Neuron (in vitro differentiated cells): ENCODE measurements around the gene TMEM92.

ENCODE experiments used
- H2AFZ ChIP-seq: one replicate; pipeline ENCODE4 v1.6.1; 2013; ENCODE audit warnings: low read depth, mild to moderate bottlenecking, inconsistent platforms, low read length, moderate library complexity
- H3K27me3 ChIP-seq: one replicate; pipeline ENCODE4 v1.6.1; 2013; ENCODE audit warnings: low read length; ENCODE audit not compliant: insufficient read depth
- H3K36me3 ChIP-seq: one replicate; pipeline ENCODE4 v1.6.1; 2013; ENCODE audit warnings: low read length; ENCODE audit not compliant: insufficient read depth
- H3K4me1 ChIP-seq: one replicate; pipeline ENCODE4 v1.6.1; 2013; ENCODE audit warnings: low read length; ENCODE audit not compliant: insufficient read depth
- H3K4me3 ChIP-seq: 2 replicates; pipeline ENCODE4 v1.5.1; 2013; ENCODE audit warnings: mild to moderate bottlenecking, low read length, moderate library complexity
- H3K9me3 ChIP-seq: one replicate; pipeline ENCODE4 v1.6.1; 2013; ENCODE audit warnings: low read length

TMEM92 gene

DNA sequence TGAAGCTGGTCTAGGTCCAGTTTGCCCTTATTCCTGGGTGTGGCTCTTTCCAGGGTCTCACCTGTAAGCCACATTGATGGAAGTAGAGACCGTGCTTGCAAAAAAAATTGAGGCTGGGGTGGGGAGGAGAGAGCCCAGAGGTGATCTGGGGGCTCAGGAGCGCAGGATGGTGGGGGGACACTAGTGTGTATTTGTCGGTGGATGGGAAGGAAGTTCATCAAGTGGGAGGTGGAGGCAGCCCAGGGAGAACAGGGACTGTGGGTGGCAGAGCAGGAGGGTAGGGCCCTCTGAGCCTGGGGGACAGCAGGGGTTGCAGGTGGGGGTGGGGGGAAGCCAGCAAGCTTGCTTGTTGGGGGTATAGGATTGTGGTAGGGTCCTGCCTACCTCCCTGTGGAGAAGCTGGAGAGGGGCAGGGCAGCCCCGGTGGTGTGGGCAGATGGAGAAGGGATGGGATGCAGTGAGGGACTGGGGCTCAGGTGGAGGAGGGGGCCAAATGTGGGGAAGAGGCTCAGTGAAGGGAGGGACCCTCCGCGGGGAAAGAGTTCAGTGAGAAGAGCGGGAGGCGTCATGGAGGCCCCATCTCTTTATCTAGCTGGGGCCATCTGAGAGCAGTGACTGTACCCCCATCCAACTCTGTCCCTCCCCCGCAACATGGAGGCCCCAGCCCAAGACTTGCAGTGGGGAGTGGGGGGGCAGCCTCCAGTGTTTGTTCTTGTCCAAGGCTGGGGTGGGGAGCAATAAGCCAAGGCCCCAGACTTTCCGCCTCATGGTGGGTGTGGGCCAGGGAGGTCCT is 17.2 kb upstream of the TMEM92 start:
- Histone ChIP-seq H3K4me1 (no peaks in the 10 kb centered on the region), H2AFZ (no peak overlapping the region), H3K4me3 (no peak overlapping the region), H3K9me3 (no peaks in the 10 kb centered on the region), H3K36me3 (no peaks in the 10 kb centered on the region), H3K27me3 (peaks cover 18% of the 10 kb centered on the region)

DNA sequence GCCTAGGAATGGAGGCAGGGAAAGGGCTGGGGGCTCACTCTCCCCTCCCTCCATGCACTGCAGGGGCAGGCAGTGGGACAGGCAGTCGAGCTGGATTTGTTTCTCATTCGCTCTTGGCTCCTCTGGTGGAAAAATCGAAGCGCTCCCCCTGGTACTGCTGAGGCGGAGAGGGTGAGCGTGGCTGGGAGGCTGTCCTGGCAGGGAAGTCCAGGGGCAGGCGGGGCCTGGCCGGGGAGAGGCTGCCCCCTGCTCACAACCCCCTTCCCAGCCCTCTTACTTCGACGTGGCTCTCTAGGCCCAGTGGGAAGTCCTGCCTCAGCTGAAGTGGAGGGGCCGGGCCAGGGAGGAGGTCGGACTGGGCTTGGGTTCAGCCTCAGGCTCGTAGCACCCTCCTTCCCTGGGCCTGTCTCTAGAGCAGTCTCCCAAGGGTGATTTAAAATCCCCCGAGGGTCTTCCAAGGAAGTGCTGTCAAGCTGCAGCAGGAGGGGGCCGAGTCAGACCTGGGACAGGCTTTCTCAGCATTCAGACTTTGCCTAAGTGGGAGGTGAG is 16.5 kb upstream of the TMEM92 start:
- Histone ChIP-seq H3K4me1 (no peaks in the 10 kb centered on the region), H3K36me3 (no peaks in the 10 kb centered on the region), H2AFZ (no peak overlapping the region), H3K27me3 (peaks cover 18% of the 10 kb centered on the region), H3K4me3 (no peak overlapping the region), H3K9me3 (no peaks in the 10 kb centered on the region)

DNA sequence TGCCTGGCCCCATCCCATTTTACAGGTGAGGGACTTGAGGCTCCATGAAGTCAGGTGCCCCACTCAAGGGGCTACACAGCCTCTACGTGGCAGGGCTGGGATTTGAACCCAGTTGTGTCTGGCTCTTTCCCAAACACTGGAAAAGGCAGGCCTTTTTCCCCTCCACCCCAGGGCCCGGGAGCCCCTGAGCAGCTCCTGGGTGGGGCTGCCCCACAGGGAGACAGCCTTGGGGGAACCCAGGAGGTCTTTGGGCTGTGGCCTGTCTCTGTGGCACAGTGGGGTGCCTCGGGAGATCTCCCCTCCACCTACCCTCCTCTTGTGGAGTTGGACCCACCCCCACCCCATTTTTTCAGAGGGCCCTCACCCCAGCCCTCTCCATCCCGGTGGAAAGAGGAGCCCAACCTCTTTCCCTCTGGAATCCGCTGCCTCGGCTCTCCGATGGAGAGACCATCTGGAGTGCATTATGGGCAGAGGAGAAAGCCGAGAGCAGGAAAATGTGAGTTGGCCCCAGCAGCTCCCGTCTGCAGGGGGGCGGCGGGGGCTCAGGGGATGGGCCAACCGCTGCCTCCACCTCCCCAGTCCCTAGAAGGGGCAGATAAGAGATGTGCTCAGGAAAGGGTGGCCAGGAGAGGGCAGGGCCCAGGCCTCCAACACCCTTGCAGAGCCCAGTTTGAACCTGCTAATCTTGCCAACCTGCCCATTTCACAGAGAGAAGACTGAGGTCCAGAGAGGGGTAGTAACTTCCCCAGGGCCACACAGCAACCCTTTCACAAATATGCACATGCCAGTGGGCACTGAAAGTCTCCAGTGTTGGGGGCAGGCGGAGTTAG is 15.4 kb upstream of the TMEM92 start:
- H3K4me1 ChIP-seq: no peaks in the 10 kb centered on the region
- no peaks in the 10 kb centered on the region for H3K36me3 ChIP-seq
- no peak overlapping the region for H3K4me3 ChIP-seq
- peaks cover 27% of the 10 kb centered on the region for H3K27me3 ChIP-seq
- H2AFZ ChIP-seq: no peak overlapping the region
- H3K9me3 ChIP-seq: no peaks in the 10 kb centered on the region

DNA sequence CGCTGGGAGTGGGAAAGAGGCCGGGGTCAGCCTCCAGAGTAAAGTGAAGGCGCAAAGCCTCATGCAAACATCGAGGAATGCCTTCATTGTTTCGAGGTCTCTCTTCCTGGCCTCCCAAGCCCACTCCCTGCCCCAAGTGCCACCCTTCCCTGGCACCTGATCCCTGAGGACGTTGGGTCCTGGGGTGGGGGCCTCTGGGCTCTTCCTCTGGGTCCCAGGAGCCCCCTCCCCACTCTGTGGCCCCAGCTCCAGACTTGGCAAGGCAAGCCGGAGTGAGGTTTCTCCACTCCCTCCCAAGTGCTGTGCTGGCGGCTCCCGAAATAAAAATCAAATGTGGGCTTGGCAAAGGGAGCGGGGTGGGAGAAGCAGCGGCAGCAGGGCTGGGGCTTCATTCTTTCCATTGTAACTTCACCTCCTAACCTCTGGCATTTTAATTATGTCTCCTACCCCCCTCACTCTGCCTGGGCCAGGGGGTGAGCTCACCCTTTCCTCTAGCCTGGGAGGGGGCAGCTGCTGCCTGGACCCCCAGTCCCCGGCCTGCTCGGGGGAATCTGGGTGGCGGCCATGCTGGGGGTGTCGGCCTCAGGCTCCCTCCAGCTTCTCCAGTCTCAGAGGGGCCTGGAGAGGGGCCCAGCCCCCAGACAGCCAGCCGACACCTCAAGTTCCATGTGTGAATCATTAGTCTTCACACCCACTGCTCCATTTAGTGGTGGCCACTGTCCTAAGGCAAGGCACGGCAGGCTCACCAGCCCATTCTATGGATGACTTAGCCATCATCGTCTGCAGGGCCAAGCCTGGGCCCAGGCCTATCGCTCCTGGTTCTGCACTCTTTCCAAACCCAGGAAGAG is 14.6 kb upstream of the TMEM92 start:
- Histone ChIP-seq H3K9me3 (no peaks in the 10 kb centered on the region), H2AFZ (no peak overlapping the region), H3K36me3 (no peaks in the 10 kb centered on the region), H3K27me3 (peaks cover 33% of the 10 kb centered on the region), H3K4me1 (no peaks in the 10 kb centered on the region), H3K4me3 (no peak overlapping the region)

DNA sequence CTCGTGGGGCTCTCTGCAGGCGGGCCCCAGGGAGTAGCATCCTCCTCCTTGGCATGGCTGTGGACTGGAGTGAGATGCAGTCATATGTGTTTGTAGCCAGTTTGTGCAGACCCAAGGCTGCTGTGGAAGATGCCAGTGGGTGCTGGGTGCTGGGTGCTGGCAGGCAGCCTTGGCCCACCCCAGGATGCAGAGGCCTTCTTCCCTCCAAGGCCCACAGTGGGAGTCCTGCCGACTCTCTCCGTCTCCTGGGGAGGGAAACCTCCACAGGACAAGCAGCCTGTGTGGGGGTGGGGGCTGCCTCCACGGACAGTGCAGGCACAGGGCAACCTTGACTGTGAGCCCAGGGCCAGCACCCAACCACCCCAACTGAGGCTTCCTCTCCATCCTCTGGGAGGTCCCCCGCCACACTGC is 13.8 kb upstream of the TMEM92 start:
- no peak overlapping the region for H3K4me3 ChIP-seq
- no peaks in the 10 kb centered on the region for H3K9me3 ChIP-seq
- peaks cover 39% of the 10 kb centered on the region for H3K27me3 ChIP-seq
- H3K4me1 ChIP-seq: no peaks in the 10 kb centered on the region
- no peak overlapping the region for H2AFZ ChIP-seq
- no peaks in the 10 kb centered on the region for H3K36me3 ChIP-seq

DNA sequence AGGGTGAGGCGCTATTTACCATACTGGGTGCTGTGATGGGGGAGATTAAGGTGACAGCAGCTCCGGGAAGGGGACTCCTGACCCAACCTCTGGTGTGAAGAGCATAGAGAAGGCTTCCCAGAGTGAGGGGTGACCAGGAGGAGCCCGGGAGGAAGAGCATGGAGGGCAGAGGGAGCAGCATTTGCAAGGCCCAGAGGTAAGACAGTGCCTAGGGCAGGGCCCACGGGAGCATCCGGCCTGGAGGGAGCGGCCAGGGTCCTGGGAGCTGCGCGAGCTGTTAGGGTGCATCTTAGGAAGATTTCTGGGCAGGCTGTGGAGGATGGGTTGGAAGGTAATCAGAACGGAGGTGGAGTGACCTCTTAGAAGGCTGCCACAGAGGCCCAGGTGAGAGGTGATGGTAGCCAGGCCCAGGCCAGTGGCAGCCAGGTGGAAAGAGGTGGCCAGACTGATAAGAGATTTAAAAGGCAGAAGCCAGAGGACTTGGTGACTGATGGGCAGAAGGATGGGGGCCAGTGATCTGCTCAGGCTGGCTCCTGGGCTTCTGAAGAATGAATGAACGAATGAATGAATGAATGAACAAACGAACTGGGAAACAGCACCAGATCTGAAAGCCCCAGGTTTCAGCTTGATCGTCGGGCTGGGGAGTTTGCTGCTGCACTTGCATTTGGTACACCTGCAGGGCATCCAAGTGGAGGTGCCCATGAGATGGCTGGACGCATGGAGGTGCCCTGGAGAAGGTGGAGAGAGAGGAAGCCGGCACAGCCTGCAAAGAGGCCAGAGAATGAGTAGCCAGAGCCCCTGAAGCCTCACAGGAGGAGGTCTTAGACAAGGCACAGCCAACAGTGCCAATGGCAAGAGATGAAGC is 13.0 kb upstream of the TMEM92 start:
- Histone ChIP-seq H2AFZ (no peak overlapping the region), H3K36me3 (no peaks in the 10 kb centered on the region), H3K4me1 (no peaks in the 10 kb centered on the region), H3K9me3 (no peaks in the 10 kb centered on the region), H3K27me3 (peaks cover 40% of the 10 kb centered on the region), H3K4me3 (no peak overlapping the region)

DNA sequence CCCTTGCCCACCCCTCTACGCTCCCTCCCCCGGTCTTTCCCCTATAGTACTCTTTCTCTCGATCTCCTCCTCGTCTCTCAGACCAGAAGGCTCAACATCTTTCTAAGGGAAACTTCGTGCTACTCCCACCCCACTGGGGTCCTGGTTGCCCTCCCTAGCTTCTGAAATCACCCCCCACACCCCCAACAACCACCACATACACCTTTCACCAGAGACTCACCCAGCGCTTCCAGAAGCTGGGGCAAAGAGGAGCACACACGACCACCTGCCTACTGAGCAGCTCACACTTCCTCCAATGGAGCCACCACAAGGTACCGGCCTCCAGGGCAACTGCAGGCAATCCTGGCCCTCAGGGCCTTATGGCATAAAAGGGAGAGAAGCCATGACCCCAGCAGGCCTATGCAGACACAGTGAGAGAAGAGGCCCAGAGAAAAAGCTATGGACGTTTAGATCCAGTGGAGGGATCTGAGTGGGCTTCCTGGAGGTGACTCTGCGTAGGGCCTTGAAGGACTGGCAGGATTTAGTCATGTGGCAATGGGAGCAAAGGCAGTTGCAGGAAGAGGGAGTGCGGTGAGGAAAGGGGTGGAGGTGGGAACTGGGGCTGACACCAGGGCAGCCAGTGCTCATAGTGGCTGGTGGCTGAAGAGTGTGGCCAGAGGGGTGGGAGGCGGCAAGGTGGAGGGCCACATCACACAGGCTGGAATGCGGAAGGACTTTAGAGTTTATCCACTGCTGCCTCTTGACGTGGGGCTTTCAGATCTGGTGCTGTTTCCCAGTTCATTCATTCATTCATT is 12.1 kb upstream of the TMEM92 start:
- H3K27me3 ChIP-seq: peaks cover 40% of the 10 kb centered on the region
- no peak overlapping the region for H2AFZ ChIP-seq
- no peak overlapping the region for H3K4me3 ChIP-seq
- H3K36me3 ChIP-seq: no peaks in the 10 kb centered on the region
- H3K9me3 ChIP-seq: no peaks in the 10 kb centered on the region
- H3K4me1 ChIP-seq: no peaks in the 10 kb centered on the region

DNA sequence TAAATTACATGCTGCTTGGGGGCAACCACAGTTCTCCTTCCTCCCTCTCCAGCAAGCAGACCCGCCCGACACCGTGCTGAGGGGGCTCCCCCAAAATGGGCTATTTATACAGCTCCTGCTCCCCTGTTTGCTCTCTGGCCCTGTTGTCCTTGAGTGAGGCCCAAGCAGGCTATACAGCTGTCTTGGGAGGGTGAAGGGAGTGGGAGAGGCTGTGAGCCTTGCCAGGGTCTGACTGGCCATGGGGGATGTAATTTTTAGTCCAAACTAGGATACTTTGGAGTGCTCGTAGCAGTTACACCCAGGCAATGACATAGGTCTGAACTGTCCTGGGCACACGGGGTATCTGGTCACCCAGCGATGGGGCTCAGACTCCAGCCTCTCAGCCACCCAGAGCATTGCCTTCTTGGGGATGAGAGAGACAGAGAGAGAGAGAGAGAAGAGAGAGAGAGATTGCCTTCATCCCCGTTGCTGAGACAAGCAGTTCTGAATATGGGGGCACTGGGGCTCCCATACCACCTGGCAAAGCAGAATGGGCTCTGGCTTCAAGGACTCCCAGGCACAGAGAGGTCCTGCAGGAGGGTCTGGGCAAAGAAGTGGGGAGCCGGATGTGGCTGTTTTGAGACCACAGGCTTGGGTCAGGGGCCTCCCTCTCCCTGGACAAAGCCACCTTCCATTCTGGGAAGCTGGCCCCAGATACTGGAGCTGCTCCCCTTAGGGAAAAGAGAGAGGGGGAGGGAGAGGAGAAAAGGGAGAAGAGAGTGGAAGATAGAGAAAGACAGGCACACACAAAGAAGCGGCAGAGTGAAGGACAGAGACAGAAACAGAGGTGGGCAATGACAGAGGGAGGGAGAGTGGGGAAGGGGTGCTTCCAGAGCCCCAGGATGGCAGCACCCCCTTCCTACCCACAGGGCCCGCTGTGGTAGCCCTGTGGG is 10.7 kb upstream of the TMEM92 start:
- no peaks in the 10 kb centered on the region for H3K9me3 ChIP-seq
- peaks cover under 1% of the 10 kb centered on the region for H3K4me1 ChIP-seq
- H2AFZ ChIP-seq: no peak overlapping the region
- H3K36me3 ChIP-seq: no peaks in the 10 kb centered on the region
- H3K4me3 ChIP-seq: no peak overlapping the region
- peaks cover 40% of the 10 kb centered on the region for H3K27me3 ChIP-seq

DNA sequence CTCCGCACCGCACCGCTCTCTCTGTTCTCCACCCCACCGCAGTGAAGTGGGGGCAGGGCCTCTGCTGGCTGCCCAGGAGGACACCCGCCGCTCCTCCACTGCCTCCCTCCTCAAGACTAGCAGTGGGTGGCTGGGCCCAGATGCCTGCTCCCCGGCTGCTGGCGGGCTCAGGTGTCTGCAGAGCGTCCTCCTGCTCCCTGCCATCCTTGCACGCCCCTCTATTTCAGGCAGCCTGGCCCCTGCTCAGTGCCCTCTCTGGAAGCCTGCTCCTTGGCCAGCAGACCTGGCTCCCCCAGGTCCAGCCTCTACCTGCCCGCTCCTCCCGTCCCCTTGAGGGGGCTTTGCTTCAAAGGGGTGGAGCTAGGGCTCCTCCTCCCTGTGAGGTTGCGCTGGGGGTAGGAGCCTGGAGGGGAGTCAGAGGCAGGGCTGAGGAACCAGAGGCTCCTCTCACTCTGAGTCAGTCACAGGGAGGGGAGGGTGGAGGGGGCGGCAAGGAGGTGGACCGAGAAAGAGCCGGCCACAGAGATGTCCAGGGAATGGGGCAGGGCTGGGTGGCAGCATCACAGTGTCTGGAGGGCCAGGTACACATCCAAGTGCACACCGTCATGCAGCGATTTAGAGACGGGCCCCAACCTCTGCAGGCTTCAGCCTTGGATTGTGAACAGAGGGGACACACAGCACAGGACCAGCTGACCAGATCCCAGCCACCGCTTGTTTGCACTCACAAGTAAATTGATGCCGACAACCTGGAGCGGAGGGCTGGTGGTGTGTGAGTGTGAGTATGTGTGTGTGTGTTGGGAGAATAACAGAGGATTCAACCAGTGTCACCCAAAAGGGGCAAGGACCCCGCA is 9.8 kb upstream of the TMEM92 start:
- Histone ChIP-seq H2AFZ (no peak overlapping the region), H3K4me1 (peaks cover 6% of the 10 kb centered on the region), H3K4me3 (no peak overlapping the region), H3K27me3 (peaks cover 40% of the 10 kb centered on the region), H3K36me3 (no peaks in the 10 kb centered on the region), H3K9me3 (no peaks in the 10 kb centered on the region)

DNA sequence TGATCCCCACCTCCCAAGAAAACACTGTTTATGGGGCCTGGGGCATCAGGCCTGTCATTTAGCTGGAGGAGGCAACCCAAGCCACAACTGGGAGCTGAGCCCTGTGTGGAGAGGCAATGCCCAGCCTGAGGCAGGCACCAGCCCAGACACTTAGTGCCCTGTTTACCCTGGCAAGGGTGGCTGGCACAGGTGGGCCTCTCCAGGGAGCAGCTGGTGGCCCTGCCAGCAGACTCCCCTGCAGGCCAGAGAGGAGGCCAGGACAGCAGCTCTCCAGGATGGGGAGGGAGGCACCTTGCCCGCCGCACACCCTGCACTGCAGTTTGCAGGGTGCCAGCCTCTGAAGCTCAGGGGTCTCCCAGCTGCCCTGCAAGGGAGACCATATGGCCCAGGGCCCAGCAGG is 9.1 kb upstream of the TMEM92 start:
- Histone ChIP-seq H3K27me3 (peaks cover 40% of the 10 kb centered on the region), H3K4me1 (peaks cover 7% of the 10 kb centered on the region), H2AFZ (no peak overlapping the region), H3K4me3 (no peak overlapping the region), H3K36me3 (no peaks in the 10 kb centered on the region), H3K9me3 (no peaks in the 10 kb centered on the region)
